NCI-H1417 (cell line): ENCODE measurements around the gene ALPK1.
A peak's percentile ranks its signal among the peaks of the same experiment; 100 is the strongest.
"Not testable (repeated sequence)": the region's sequence is repeated elsewhere in the genome, so short reads cannot be mapped to it uniquely, and the experiment has no call there.

ENCODE experiments used
- DNase-seq, 3 experiments: peaks; one replicate each; lab custom pipeline; 2025; lab: John Stamatoyannopoulos, UW

Gene ALPK1

DNA sequence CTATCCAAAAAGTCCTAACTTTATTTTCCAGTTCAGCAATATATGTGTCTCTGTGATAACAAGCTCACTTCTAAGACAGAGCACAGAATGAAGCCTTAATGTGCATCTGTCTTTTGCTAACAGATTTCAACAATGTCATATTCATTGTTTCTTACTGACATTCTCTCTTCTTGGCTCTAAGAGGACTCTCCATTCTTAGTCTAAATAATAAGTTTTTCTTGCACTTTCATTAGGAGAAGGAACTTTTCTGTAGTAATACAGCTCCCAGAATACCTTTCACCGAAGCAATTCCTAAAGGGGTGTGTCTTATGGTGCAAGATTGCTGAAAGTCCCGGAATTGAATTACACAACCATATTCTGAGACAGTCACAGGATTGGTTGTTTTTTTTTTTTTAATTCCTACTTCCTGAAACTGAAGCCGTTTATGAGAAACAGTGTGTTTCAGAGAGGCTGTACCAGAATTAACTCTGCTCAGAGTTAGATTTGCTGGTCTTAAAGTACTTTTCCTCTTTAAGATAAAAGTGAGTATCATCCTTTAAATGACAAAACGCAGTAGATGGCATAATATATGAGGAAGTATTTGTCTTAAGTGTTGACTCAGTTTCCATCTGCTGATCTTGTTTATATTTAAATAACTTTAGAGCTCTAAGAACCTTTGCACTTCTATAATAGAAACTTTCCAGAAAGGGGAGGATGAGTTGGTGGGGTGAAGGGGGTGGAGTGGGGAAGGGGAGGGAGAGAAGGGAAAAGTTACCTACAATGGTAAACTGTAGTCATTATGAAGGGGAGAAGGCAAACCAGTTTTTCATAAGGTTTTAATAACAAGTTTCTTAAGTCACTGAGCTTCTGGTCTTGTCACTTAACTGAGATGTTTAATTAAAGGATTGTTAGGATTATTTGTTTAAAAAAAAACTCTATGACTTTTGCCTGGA lies at the start of gene ALPK1:
Gene ALPK1 (plus strand): TSS at position 421 of the 932 bp plus-strand sequence.
- DNase-seq, result peak in 1 of 3 experiments; percentile 2

DNA sequence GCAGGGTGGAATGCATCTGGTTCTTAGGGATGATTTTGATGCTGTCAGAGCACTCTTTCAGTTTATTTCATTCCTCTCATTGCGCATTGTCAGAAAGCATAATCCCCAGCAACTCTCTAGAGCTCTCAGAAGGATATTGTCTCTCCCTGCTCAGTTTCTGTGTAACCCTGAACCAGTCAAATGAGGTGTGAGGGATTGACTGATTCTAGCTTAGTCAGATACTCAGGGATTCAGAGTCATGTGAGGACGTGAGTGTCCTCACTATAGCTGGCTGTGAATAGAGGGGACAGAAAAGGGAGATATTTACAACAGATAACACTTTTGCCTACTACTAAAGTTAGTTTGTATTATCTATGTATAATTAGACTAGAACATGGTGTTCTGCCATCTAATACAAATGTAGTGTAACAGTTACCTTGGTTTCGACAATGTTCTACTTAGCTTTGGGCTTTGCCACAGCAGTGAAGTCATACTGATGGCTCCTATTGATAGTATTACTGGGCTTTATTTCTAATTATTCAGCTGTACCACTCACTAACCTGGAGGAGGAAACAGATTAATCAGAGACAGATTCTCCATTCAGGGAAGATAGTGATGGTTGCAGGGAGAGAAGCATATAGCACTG lies 46.0 kb upstream of the ALPK1 start:
- DNase-seq, result no peak

DNA sequence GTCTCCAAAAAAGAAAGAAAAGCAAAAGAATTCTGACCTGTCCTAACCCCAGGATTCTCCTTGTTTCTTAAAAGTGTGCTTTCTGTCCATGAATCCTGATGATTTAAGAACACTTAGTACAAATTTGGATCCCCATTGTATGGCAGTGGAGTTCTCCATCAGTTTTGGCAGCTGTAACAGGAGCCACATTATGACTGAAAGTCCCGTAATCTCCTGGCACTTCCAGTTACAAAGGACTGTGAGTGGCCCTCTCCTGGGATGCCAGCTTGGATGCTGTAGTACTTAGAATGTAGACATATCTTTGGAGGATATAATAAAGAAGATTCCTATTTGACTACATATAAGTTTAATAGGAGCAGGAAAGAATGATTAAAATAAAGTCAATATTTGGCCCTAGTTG lies 44.9 kb upstream of the ALPK1 start:
- DNase-seq, result no peak

DNA sequence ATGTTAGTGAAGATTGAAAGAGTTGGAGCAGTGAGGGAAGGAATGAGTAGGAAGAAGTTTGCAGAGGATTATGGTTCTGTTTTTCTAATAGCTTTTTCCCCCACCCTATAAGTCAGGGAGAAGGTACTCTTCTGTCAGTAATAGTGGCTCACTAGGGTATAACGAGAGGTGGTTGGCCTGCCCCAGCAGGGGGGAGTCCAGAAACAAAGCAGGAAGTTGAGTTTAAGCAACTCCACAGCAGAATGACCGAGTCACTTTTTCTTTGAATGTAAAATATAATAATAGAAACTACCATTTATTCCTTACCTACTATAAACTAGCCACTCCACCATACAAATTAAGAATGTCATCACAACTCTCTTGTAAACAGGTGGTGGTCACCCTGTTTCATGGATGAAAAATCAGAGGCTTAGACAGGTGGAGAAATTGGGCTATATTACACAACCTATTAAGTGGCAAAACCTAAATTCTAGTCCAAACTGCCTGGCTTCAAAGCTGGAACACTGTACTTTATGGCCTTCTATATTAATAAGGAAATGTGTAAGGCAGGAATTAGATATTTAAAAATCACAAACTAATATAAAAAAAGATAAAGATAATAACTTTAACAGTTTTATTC lies 43.7 kb upstream of the ALPK1 start:
- peak in 2 of 3 experiments; percentile 34 to 62 for DNase-seq

DNA sequence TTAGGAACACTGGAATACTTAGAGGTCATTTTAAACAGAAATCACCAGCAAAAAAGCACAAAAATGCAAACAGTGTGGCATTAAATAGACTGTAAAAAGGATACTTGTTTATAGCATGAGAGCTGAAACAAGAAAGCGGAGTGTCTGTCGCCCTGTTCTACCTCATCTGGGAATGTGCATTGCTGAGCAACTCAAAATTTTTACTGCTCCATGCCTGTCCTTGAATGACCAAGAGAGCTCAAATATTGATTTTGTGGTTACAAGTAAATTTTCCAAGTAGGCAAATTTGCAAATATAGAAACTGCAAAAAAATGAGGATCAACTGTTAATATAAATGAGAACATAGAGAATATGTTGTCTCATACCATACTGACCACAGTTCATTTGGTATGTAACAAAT lies 40.1 kb upstream of the ALPK1 start:
- DNase-seq, result no peak

DNA sequence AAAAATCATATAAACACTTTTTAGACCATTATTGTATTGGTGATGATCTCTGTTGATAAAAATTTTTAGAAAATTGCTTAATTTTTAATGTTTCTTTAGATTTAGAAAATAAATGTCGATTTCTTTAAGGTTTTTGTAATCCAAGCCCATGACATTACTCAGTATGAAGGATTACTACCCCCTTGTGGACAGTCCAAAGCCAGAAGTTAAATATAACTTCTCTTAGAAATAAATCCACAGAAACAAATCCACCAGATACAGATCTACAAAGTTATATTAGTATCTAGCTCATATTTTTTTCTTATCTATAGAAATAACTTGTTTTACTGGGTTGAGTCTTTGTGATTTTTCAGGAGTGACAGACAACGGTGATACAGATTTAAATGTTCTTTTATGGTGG lies 30.3 kb upstream of the ALPK1 start:
- peak in 1 of 3 experiments; percentile 18 for DNase-seq

DNA sequence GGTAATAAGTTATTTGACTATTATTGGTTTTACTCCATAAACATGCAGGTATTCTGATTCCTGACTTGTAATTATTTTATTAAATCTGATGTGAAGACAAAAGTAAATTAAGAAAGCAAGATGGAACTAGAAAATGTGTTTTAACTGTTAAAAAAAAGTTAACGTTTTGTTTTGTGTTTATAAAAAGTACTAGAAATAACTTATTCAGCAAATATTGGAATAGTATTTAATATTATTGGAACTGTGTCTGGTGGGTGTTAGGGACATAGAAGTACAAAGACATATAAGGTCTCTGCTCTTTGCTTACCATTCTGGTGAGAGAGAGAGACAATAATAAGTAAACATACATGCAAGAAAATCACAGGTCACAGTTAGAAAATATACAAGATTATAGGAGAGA lies 27.1 kb upstream of the ALPK1 start:
- DNase-seq, result no peak

DNA sequence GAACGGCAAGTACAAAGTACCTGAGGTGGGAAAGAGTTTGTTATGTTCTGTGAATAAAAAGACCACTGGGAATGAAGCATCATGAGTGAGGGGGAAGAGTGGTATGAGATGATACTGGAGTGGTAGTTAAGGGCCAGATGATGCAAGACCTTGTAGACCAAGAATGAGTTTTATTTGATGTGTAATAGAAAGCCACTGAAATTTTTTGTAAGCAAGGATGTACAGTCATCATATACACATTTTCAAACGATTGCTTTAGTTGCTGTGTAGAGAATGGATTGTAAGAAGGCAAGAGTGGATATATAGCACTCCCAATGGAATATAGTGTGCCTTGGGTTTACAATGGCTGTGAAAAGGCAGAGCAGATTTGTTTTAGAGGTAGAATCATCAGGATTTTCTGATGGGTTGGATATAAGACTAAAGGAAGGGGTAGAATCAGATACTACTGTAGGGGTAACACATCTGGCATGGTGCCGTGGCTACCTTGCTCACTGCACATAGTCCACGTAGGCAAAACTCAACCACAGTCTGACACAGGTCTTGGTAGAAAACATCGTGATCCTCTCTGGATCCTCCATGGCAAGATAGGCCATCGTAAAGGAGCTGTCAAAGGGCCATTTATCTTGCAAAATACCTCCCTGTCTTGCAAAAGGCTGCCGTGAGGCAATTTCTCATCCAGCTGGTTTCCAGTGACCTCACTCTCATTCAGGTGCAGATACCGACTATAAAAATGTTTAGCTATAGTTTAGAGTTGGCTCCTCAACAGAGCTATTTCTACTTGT lies 26.3 kb upstream of the ALPK1 start:
- no peak for DNase-seq

DNA sequence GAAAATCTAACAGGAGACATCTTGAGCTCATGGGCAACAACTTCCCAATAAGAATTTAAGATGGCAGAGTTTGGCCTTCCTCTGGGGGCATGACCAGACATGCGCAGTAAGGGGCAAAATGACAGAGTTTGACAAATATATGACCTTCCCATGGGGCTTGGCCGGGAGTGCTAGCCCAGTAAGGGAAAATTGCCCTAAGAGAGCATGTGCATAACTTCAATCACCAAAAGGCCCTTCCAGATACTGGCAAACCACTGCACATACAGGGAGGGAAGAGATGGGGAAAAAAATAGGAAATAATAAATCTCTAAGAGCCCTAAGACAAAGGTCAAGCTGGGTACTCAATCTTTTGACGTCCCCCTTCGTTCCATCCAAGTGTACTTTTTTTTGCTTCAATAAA lies 24.9 kb upstream of the ALPK1 start:
- no peak for DNase-seq

DNA sequence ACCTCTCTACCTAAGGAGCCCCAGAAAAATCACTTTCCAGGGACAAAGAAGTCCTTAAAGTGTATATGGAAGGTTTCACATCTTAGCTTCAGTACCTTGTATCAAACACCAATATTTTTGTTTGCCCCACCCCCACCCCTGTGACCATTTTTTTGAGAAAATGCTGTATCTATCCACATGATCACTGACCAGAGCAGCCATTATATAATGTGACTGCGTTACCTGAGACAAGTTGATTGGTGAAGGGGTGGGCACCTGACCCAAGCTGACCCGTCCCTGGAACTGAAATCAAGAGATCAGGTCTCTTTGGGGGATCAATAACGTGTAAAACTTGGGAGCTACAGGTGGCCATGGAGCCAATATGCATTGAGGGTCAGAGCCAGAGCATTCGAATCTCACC lies 22.2 kb upstream of the ALPK1 start:
- no peak for DNase-seq

DNA sequence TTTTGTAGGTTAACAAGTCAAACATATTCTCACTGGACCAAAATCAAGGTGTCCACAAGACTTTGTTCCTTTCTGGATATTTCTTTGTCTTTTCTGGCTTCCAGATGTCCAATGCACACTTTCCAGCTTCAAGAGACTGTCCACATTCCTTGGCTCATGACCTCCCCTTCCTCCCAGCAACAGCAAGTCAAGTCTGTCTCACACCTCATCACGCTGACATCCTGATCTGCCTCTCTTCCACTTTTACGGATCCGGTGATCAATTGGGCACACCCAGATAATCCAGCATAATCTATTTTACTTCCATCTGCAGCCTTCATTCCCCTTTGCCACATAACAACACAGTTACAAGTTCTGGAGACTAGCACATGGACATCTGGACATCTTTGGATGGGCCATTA lies 21.1 kb upstream of the ALPK1 start:
- no peak for DNase-seq

DNA sequence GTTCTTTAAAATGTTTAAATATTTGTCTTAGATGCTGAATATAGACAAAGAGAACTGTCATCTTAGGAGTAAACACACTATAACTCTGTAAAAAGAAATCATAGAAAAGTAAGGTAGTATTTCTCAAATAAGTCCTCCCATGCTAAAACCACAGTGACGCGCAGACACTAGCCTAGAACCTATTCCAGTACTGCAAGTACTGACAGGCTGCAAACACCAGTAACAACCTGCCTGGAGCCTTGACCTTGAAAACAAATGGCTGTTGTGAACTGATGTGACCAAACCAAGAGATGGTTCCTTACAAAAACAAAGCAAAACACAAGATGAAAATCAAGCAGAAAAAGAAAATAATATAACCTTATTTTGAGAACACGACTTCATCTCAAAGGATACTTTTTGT lies 19.9 kb upstream of the ALPK1 start:
- DNase-seq, result no peak

DNA sequence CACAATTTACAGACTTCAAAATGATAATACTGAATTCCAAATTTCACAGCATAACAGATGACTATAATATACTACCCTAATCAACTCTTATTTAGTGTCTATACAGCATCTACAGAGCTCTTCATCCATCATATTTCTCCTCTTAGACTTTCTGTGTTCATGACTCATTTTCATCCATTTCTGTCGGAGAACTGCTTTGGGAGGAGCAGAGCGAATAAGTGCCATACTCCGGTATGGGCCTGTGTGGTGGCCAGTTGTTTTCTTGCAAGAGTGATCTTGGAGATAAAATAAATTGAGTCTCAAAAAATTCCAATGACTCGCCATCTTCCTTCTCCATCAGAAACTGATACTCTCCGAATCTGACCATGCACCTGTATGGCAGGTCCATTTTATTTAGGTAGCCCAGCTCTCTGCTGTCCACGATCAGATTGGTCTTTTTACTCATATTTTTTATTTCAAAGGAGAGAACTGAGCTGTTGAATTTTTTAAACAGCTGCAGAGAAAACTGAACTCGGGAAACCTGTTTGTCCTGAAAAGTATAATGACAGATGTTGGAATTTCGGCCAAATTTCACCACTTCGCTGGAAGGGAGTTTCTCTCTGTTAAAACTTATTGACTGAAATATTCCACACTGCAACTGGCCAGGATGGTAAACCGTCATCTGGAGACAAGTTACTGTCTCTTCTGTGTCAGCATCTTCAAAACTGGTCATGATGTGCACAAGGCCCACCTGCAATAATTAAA lies 19.3 kb upstream of the ALPK1 start:
- DNase-seq, result no peak

DNA sequence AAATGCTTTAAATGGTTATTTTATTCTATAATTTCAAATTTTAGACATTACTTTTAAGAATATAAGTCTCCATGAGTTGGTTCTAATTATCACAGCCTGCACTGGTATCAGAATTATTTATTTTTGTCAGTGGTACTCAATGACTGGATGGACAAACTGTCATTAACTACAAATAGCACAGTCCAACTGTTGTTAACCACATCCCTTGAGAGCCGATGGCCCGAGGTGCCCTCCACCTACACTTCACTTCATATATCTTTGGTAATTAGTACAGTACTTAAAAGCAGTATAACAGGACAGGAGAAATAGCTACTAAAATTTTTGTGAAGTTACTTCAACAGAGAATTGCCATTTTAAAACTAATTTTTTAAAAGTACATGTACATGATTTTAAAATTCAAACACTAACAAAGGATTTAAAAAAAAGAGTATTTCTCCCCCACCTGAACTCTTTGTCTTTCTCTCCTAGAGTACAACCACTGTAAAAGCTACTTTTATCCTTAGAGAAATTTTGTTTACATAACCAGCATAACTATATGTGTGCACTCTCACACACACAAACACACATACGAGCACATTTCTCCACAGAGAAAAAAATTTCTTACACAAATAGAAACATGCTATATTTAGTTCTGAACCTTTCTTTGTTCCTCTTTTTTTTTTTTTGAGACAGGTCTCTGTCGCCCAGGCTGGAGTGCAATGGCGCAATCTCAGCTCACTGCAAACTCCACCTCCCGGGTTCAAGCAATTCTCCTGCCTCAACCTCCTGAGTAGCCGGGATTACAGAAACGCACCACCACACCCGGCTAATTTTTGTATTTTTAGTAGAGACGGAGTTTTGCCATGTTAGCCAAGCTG lies 17.9 kb upstream of the ALPK1 start:
- DNase-seq, result peak in 2 of 3 experiments; percentile 5 to 59

DNA sequence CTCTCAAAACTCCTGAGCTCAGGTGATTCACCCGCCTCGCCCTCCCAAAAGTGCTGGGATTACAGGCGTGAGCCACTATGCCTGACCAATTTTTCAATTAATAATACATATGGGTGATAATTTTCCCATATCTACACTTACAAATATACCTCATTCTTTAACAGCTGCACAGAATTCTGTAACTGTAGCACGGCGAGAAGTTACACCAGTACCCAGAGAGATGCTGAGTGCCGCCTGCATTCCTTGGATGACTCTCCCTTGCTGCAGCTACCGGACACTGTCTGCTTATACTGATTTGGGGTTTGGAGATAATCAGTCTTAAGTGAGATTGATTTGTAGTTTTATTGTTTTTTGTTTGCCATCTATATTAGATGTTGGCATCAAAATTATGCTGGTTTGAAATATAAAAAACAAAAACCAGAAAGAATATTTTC lies 17.3 kb upstream of the ALPK1 start:
- no peak for DNase-seq

DNA sequence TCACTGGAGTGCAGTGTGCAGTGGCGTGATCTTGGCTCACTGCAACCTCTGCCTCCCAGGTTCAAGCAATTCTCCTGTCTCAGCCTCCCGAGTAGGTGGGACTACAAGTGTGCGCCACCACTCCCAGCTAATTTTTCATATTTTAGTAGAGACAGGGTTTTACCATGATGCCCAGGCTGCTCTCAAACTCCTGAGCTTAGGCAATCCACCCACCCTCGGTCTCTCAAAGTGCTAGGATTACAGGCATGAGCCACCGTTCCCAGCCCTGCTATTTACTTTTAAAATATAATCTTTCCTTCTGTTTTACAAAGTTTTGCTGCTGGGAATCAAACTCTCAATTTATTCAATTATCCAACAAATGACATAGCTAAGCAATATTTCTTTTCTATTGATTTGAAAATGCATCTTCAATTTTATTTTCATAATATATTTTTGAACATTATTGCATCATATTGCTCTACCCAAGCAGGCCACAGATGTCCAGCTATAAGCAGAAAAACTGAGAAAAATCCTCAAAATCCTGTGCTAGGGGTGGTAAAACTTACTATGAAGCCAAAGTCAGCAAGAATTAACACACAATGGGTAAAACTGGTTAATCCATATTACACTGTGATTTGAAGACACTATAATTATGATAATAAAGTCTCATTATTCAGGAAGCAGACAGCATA lies 16.6 kb upstream of the ALPK1 start:
- DNase-seq, result no peak

DNA sequence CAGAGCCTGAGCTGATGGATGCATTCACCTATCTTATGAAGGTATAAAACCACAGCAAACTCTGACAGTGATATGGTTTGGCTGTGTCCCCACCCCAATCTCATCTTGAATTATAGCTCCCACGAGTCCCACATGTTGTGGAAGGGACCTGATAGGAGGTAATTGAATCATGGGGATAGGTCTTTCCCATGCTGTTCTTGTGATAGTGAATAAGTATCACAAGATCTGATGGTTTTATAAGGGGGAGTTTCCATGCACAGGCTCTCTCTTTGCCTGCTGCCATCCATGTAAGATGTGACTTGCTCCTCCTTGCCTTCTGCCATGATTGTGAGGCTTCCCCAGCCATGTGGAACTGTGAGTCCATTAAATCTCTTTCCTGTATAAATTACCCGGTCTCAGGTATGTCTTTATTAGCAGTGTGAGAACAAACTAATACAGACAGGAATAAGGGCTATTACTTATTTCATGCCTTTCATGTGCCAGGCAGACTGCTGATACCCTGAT lies 15.2 kb upstream of the ALPK1 start:
- DNase-seq, result not testable (repeated sequence)

DNA sequence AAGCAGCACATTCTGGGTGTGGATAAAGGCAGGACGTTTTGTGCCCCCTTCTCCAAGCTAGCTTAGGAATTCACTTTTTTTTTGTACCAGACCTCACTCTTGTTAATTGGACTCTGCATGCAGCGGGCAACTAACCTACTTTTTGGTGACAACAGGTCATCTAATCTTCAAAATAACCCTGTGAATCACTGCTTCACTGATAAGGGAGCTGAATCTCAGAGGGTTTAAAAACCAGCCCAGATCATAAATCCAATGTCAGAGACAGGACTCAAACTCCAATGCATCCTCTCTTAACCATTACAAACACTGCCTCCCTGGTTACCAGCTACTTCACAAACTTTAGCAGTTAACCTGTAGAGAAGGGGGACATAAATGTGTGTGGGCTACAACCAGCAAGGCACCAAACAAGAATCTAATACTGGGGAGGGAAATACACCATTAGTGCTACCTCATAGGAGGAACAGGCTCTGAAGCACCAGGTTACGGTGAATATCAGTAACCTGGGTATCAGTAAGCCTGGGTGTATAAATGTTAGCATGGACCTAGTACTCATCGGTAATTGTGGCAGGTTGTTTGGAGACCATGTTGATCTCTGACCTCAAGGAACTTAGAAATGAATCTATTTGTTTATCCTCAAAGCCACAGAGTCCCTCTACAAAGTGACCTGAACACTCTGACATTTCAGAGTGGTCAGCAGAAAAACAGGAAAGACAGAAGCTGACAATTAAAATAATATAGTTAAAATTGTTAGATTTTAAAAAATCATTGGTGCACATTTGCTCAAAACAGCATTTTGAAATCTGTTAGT lies 14.1 kb upstream of the ALPK1 start:
- DNase-seq, result no peak

DNA sequence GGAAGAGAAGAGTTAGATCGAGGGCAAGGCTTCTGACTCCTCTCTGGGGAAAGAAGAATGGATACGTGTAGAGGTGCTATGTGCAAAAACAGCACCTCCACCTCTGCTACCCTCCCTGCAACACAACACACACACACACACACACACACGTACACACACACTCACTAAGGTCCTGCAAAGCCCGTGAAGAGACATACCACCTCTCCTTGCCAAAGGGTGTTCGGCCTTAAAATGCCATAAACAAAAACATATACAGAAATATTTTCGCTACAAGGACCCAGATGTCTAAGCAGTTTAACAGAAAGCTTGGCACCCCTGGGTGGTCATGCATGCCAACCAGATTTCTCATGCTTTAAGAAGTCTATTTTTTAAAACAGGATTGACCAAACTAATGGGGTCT lies 13.0 kb upstream of the ALPK1 start:
- peak in 1 of 3 experiments; percentile 36 for DNase-seq
